ENCODE results near the gene LZTFL1. TPM values are rescaled to one million over a fixed set of nuclear protein-coding genes. Genes with fewer than 3 reads are reported as not detected.

Gene LZTFL1
- total and polyA plus RNA-seq, 2 donors (not counting 3 experiments of a cell fraction or from before 2014, with no cell fraction given): 18.2 to 26.1 TPM

DNA sequence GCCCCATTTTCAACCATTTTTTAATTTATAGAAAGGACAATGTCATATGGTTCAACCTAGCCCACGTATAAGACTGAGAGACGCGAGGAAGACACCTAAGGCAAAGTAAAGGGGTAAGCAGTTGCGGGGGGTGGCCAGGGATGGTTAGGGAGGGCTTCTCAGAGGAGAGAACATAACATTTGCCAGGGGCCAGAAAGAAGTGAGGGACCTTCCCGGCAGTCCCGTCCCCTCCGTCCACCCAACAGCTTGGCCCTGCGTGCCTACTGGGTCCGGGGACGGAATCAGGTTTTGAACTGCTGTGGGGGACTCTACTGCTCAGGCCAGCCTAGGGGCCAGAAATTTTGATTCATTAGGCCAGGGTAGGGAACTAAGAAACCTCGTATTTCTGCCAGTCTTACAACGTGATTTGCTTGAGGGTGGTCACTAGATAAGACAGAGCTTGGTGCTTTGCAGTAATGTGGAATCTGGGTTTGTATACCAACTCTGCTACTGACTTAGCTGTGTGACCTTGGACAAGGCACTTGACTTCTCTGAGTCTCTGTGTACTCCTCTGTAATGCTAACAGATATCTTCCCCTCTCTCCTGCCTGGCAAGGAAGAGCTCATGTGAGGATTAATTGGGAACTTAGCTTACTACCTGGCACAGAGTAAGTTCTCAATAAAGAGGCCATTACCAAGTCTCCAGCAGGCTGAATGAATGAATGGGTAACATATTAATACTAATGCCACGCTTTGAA lies 44.8 kb downstream of the LZTFL1 start:
- Histone ChIP-seq H3K27ac (ENCODE audit: insufficient read depth, low read depth, low read length) (no peak overlapping the region), H3K9ac (replicated peaks; ENCODE audit: extremely low read depth, insufficient read depth, low read length) (no peak overlapping the region), H3K9me1 (replicated peaks; ENCODE audit: control insufficient read depth, extremely low read depth, insufficient read depth, low read length) (no peaks in the 10 kb centered on the region), H3K79me2 (ENCODE audit: control insufficient read depth, insufficient read depth, low read length) (no peaks in the 10 kb centered on the region), H3K27me3 (ENCODE audit: control insufficient read depth in 2 of 2, insufficient read depth in 2 of 2, low read length in 2 of 2) (peaks cover 56 to 57% of the 10 kb centered on the region in 2 experiments), H4K20me1 (replicated peaks; ENCODE audit: control insufficient read depth, extremely low read depth, insufficient read depth, low read length) (no peaks in the 10 kb centered on the region), H3K9me3 (replicated peaks; ENCODE audit: control insufficient read depth, insufficient read depth, low read length) (no peaks in the 10 kb centered on the region), H3K4me1 (ENCODE audit: control insufficient read depth, extremely low read depth, insufficient read depth, low read length) (peaks cover 8% of the 10 kb centered on the region), H3K4me3 (replicated peaks in 1 of 3; ENCODE audit: insufficient read depth in 1 of 3, low read depth in 1 of 3, low read length in 3 of 3) (no peak overlapping the region), H2AFZ (ENCODE audit: low read depth, low read length) (no peak overlapping the region), H3K4me2 (ENCODE audit: insufficient read depth, low read length) (peak overlapping the region; percentile 17), H3K36me3 (ENCODE audit: control insufficient read depth in 2 of 2, extremely low read depth in 1 of 2, insufficient read depth in 2 of 2, low read length in 2 of 2) (no peaks in the 10 kb centered on the region)
- intact Hi-C loops (cut with micrococcal nuclease): no loop called here
- CTCF ChIA-PET: interaction anchor here (1.6 kb wide), 1 partner anchor 36 kb away, joined by 4 read pairs; no protein-coding TSS in a partner anchor
- DNase-seq (ENCODE audit: low read depth, low spot score) (no peak), FAIRE-seq (no peak)
- no peak for TF ChIP-seq EZH2 (IDR thresholded peaks at IDR 0.05; ENCODE audit: borderline replicate concordance, low read depth, low read length, severe bottlenecking)
- TF ChIP-seq MYC (IDR thresholded peaks at IDR 0.05; ENCODE audit: low read depth, low read length): no peak
- TF ChIP-seq, protein P1, sequence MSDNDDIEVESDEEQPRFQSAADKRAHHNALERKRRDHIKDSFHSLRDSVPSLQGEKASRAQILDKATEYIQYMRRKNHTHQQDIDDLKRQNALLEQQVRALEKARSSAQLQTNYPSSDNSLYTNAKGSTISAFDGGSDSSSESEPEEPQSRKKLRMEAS (IDR thresholded peaks at IDR 0.05; ENCODE audit: insufficient read depth, insufficient read length): no peak
- TF ChIP-seq POLR2AphosphoS5 (IDR thresholded peaks at IDR 0.05; ENCODE audit: insufficient read depth, low read depth, low read length): no peak
- TF ChIP-seq, protein P2, sequence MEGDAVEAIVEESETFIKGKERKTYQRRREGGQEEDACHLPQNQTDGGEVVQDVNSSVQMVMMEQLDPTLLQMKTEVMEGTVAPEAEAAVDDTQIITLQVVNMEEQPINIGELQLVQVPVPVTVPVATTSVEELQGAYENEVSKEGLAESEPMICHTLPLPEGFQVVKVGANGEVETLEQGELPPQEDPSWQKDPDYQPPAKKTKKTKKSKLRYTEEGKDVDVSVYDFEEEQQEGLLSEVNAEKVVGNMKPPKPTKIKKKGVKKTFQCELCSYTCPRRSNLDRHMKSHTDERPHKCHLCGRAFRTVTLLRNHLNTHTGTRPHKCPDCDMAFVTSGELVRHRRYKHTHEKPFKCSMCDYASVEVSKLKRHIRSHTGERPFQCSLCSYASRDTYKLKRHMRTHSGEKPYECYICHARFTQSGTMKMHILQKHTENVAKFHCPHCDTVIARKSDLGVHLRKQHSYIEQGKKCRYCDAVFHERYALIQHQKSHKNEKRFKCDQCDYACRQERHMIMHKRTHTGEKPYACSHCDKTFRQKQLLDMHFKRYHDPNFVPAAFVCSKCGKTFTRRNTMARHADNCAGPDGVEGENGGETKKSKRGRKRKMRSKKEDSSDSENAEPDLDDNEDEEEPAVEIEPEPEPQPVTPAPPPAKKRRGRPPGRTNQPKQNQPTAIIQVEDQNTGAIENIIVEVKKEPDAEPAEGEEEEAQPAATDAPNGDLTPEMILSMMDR (IDR thresholded peaks at IDR 0.05; ENCODE audit: extremely low read depth in 1 of 2, insufficient read depth in 1 of 2, low read depth in 1 of 2, low read length in 2 of 2): no peak
- no peak for TF ChIP-seq FOS (IDR thresholded peaks at IDR 0.05; ENCODE audit: borderline replicate concordance, insufficient read depth, low read length)
- no peak for TF ChIP-seq POLR2A (IDR thresholded peaks at IDR 0.05; ENCODE audit: low read depth, low read length)
- TF ChIP-seq JUN (IDR thresholded peaks at IDR 0.05; ENCODE audit: borderline replicate concordance, insufficient read depth, insufficient read length, low read depth): no peak
- TF ChIP-seq GATA2 (IDR thresholded peaks at IDR 0.05; ENCODE audit: insufficient read depth, insufficient read length, low read depth, low read length): no peak
- POLR2A ChIA-PET: no interaction called here
- no TSS peak for BruUV-seq (replicated peaks)
- dilution Hi-C loops (cut with MboI; ENCODE audit: extremely low pct_ligation_motif_present, low sequenced_read_pairs): no loop called here
